A673 (cell line): ENCODE data around the gene CYTH3.

ENCODE experiments used
- EZH2 ChIP-seq: fragments of 200-600 bp; sonication (generic); IDR thresholded peaks from 2 replicates; pipeline ENCODE4 v1.6.1; 2017; ENCODE audit warnings: borderline replicate concordance, low read depth, mild to moderate bottlenecking, mixed read lengths, antibody characterized with exemption, low read length; ENCODE audit not compliant: poor library complexity, severe bottlenecking
- TF ChIP-seq, protein P1 (sequence below): fragments of 300-800, 200-600 bp; sonication (generic); conservative IDR thresholded peaks from 2 replicates; pipeline ENCODE4 v1.5.1; 2017; ENCODE audit warnings: low read depth, mild to moderate bottlenecking, antibody characterized with exemption, low read length, moderate library complexity, mixed read lengths

DNA sequence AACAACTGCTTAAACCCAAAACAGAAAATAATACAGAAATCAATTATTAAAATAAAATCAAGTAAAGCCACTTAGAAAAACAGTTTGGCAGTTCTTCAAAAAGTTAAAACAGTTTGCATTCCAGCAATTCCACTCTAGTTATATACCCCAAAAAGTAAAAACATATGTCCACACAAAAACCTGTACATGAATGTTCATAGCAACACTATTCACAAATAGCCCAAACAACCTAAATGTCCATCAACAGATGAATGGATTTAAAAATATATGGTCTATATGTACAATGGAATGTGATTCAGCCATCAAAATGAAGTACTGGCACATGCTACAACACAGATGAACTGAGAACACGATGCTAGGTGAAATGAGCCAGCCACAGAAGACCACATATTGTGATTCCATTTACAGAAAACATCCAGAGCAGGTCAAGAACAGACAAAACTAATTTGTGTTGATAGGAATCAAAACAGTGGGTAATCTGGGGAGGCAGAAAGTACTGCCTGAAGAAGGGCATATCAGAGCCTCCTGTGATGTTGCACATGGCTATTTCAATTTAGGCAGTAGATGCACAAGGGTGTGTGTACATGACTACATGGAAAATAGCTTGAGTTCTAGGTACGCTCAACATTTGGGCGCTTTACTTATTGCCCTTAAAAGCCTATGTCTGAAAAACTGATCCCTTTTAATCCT lies 66.3 kb downstream of the CYTH3 start:
- TF ChIP-seq, protein P1, sequence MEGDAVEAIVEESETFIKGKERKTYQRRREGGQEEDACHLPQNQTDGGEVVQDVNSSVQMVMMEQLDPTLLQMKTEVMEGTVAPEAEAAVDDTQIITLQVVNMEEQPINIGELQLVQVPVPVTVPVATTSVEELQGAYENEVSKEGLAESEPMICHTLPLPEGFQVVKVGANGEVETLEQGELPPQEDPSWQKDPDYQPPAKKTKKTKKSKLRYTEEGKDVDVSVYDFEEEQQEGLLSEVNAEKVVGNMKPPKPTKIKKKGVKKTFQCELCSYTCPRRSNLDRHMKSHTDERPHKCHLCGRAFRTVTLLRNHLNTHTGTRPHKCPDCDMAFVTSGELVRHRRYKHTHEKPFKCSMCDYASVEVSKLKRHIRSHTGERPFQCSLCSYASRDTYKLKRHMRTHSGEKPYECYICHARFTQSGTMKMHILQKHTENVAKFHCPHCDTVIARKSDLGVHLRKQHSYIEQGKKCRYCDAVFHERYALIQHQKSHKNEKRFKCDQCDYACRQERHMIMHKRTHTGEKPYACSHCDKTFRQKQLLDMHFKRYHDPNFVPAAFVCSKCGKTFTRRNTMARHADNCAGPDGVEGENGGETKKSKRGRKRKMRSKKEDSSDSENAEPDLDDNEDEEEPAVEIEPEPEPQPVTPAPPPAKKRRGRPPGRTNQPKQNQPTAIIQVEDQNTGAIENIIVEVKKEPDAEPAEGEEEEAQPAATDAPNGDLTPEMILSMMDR = no peak
- TF ChIP-seq EZH2 = no peak
